ENCODE measurements around the gene ARL5C.

The ARL5C gene

GRCh38 chr17:39108461-39109375 is 57.2 kb downstream of the ARL5C start:
- no peak for DNase-seq

GRCh38 chr17:39107973-39108372 is 58.0 kb downstream of the ARL5C start:
- DNase-seq: no peak

- DNase-seq: no peak
Observed at GRCh38 chr17:39107155-39107554, 58.8 kb downstream of the ARL5C start.

Measured in hypothalamus (tissue), 51 donors.